Measurements from ENCODE around the gene SPRED2. TPM values are rescaled to one million over a fixed set of nuclear protein-coding genes. Genes with fewer than 3 reads are reported as not detected.

SPRED2 gene
- total RNA-seq, 1 donor from 2014 or later, result 55.8 TPM

DNA sequence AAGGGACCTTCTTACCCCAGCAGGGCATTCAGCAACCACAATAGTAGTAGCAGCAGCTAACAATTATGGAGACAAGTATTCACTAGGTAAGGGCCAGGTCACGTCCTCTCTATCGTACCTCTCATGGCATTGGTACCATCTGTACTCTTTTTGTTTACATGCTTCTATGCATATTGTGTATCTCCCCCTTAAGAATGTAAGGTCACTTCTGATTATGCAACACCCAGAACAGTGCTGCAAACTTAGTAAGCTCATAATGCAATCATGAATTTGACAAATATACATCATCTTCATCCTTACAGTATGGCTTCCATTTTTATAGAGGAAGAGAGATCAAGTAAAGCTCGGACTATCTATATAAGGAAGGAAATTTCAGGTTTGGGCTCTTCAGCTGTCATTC is 46.1 kb downstream of the SPRED2 start:
- Mint-ChIP-seq H3K27me3 (ENCODE audit: low read depth) (no peaks in the 10 kb centered on the region), H3K4me1 (peaks cover 56% of the 10 kb centered on the region), H3K36me3 (ENCODE audit: low read depth) (no peaks in the 10 kb centered on the region), H3K4me3 (no peak overlapping the region), H3K9me3 (no peaks in the 10 kb centered on the region), H3K27ac (ENCODE audit: unreplicated experiment) (no peak overlapping the region)
- DNase-seq (ENCODE audit: low read depth, low spot score), result no peak
- TF ChIP-seq, protein P1, sequence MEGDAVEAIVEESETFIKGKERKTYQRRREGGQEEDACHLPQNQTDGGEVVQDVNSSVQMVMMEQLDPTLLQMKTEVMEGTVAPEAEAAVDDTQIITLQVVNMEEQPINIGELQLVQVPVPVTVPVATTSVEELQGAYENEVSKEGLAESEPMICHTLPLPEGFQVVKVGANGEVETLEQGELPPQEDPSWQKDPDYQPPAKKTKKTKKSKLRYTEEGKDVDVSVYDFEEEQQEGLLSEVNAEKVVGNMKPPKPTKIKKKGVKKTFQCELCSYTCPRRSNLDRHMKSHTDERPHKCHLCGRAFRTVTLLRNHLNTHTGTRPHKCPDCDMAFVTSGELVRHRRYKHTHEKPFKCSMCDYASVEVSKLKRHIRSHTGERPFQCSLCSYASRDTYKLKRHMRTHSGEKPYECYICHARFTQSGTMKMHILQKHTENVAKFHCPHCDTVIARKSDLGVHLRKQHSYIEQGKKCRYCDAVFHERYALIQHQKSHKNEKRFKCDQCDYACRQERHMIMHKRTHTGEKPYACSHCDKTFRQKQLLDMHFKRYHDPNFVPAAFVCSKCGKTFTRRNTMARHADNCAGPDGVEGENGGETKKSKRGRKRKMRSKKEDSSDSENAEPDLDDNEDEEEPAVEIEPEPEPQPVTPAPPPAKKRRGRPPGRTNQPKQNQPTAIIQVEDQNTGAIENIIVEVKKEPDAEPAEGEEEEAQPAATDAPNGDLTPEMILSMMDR (conservative IDR thresholded peaks at IDR 0.05), result no peak

DNA sequence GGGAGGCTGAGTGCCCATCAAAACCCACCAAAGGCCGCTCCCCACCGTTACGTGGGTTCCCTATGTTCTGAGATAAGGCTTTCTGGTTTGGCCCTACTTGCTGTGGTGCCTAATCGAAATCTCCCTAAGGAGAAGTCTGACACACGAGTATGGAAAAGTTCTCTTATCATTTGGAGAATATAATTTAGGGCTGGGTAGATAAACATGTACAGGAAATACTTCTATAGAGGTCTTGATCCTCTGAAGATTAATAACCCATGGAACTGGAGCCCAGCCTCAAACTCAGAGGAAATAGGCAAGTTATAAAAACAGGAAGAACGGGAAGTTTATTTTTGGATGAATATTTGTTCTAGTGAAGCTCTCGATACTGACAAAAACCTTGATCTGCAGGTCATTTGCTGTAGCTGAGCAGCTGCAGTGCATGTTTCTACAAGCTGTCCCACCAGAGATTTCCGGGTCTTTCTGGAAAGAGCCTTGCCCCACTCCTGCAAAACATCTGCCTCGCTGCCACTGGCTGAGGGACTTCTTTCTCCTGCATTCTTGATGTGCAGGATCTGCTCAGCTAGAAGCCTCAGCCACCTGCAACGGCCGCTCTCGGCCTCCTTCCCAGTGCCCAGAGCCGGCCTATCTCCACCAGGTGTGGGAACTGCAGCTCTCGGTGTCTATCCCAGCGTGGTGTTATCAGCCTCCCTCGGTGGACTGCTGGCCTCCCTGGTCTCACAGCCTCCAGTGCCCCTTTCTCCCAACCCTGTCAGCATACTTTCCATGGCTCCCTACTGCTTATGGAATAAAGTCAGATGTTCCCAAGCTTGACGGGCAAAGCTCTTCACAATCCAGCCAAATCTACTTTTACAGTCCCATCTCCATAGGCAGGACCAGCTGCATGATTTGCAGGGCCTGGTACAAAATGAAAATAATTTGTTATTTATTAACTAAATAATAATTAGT is 48.6 kb downstream of the SPRED2 start:
- no peaks in the 10 kb centered on the region for H3K36me3 Mint-ChIP-seq (ENCODE audit: low read depth)
- H3K27me3 Mint-ChIP-seq (ENCODE audit: low read depth), result no peaks in the 10 kb centered on the region
- no peak overlapping the region for H3K4me3 Mint-ChIP-seq
- H3K27ac Mint-ChIP-seq (ENCODE audit: unreplicated experiment), result no peak overlapping the region
- peaks cover 51% of the 10 kb centered on the region for H3K4me1 Mint-ChIP-seq
- TF ChIP-seq, protein P1 (conservative IDR thresholded peaks at IDR 0.05), result no peak
- no peak for DNase-seq (ENCODE audit: low read depth, low spot score)
- no peaks in the 10 kb centered on the region for H3K9me3 Mint-ChIP-seq

DNA sequence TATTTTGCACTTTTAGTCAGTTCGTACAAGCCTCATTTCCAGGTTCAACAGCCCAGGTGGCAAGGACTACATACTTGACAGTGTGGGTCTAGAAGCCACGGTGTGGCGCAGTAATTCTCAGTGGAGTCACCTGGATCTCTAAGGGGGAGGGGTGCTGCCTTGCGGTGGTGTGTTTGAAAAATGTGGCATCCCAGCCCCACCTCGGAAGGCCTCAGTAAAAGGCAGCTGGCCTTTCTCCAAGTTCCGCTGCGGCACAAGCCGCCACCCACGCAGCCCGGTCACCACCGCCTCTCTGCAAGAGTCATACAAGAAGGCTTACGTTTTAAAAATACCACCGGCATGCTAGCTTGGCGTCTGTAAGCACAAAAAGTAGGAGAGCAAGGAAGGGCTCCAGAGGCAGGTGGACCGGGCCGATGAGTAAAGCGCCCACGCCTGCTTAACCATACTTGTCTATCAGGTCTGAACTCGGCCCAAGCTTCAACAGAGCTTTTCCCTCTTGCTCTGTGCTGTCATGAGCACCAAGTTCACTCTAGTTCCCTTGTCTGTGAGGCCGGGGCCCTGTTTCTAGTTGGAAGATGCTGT is 49.5 kb downstream of the SPRED2 start:
- Mint-ChIP-seq H3K36me3 (ENCODE audit: low read depth) (no peaks in the 10 kb centered on the region), H3K27ac (ENCODE audit: unreplicated experiment) (no peak overlapping the region), H3K4me3 (no peak overlapping the region), H3K9me3 (no peaks in the 10 kb centered on the region), H3K4me1 (peaks cover 51% of the 10 kb centered on the region), H3K27me3 (ENCODE audit: low read depth) (no peaks in the 10 kb centered on the region)
- DNase-seq (ENCODE audit: low read depth, low spot score), result no peak
- TF ChIP-seq, protein P1 (conservative IDR thresholded peaks at IDR 0.05), result no peak

DNA sequence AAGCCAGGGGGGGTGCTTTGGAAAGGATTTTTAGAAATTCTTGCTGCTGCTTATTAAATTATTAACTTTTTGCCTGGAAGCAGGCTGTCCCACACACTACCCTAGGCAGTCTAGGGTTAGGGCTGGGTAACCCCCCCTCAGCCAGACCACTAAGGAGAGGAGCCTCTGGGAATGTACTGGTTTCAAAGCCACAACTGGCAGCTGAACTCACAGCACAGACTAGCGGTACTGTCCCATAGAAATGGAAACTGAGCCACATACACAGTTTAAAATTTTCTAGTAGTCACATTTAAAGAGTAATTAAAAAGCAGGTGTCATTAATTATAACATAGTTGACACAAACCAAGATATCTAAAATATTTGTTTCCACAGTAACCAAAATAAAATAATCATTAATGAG is 50.1 kb downstream of the SPRED2 start:
- H3K9me3 Mint-ChIP-seq, result no peaks in the 10 kb centered on the region
- H3K27ac Mint-ChIP-seq (ENCODE audit: unreplicated experiment), result no peak overlapping the region
- no peak for DNase-seq (ENCODE audit: low read depth, low spot score)
- peaks cover 54% of the 10 kb centered on the region for H3K4me1 Mint-ChIP-seq
- no peaks in the 10 kb centered on the region for H3K27me3 Mint-ChIP-seq (ENCODE audit: low read depth)
- H3K36me3 Mint-ChIP-seq (ENCODE audit: low read depth), result no peaks in the 10 kb centered on the region
- TF ChIP-seq, protein P1 (conservative IDR thresholded peaks at IDR 0.05), result no peak
- no peak overlapping the region for H3K4me3 Mint-ChIP-seq

DNA sequence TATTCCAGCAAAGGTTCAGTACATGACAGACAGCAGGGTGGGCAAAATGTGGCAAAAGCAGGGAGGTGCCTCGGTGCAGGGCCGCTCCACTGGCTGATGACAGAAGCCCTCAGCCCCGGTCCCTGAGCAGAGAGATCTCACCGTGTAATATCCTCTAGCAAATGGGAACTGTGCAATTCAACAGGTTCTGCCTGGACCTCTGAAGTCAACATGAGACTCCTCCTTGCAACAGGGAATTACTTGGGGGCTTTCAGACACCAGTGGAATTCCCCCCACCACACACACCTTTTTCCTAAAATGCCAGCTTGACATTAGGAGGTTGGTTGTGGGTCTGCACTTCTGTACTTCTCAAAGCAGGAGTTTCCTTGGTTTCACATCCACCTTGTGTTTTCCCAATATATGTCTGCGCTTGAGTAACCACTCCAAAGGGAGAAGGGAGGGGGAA is 50.8 kb downstream of the SPRED2 start:
- H3K4me1 Mint-ChIP-seq, result peaks cover 50% of the 10 kb centered on the region
- H3K27me3 Mint-ChIP-seq (ENCODE audit: low read depth), result no peaks in the 10 kb centered on the region
- no peak for DNase-seq (ENCODE audit: low read depth, low spot score)
- no peak overlapping the region for H3K27ac Mint-ChIP-seq (ENCODE audit: unreplicated experiment)
- H3K9me3 Mint-ChIP-seq, result no peaks in the 10 kb centered on the region
- TF ChIP-seq, protein P1 (conservative IDR thresholded peaks at IDR 0.05), result no peak
- H3K4me3 Mint-ChIP-seq, result no peak overlapping the region
- H3K36me3 Mint-ChIP-seq (ENCODE audit: low read depth), result no peaks in the 10 kb centered on the region
